GM19023 (cell line): ENCODE data around the gene PYDC1.
"Not testable (repeated sequence)": the region's sequence is repeated elsewhere in the genome, so short reads cannot be mapped to it uniquely, and the experiment has no call there.

ENCODE experiments used
- ATAC-seq: cut with Tn5 transposase; IDR thresholded peaks from one replicate; pipeline ENCODE4 v1.9.1; 2021; ENCODE audit warnings: mild to moderate bottlenecking, moderate library complexity; ENCODE audit not compliant: unreplicated experiment

PYDC1 gene

GRCh38 chr16:31196324-31197088 is 20.4 kb downstream of the PYDC1 start:
- no peak for ATAC-seq

- ATAC-seq, result not testable (repeated sequence)
Measured at GRCh38 chr16:31195861-31196260, 21.1 kb downstream of the PYDC1 start.

GRCh38 chr16:31194898-31195297 is 22.0 kb downstream of the PYDC1 start:
- ATAC-seq, result no peak

GRCh38 chr16:31193874-31194273 is 23.1 kb downstream of the PYDC1 start:
- ATAC-seq, result no peak

- no peak for ATAC-seq
Measured at GRCh38 chr16:31192856-31193642, 23.9 kb downstream of the PYDC1 start.

GRCh38 chr16:31191697-31192428 is 25.1 kb downstream of the PYDC1 start:
- ATAC-seq, result no peak

GRCh38 chr16:31190818-31191444 is 26.0 kb downstream of the PYDC1 start:
- no peak for ATAC-seq

GRCh38 chr16:31190061-31190460 is 26.9 kb downstream of the PYDC1 start:
- ATAC-seq, result no peak

GRCh38 chr16:31189412-31189778 is 27.5 kb downstream of the PYDC1 start:
- no peak for ATAC-seq

GRCh38 chr16:31188450-31189411 is 28.2 kb downstream of the PYDC1 start:
- ATAC-seq, result no peak

- ATAC-seq, result no peak
Measured at GRCh38 chr16:31187808-31188189, 29.1 kb downstream of the PYDC1 start.

- ATAC-seq, result no peak
Measured at GRCh38 chr16:31186930-31187807, 29.8 kb downstream of the PYDC1 start.

- ATAC-seq, result no peak
Measured at GRCh38 chr16:31186176-31186575, 30.8 kb downstream of the PYDC1 start.

GRCh38 chr16:31185339-31185738 is 31.6 kb downstream of the PYDC1 start:
- no peak for ATAC-seq

GRCh38 chr16:31184888-31185287 is 32.0 kb downstream of the PYDC1 start:
- ATAC-seq, result no peak

- no peak for ATAC-seq
Measured at GRCh38 chr16:31183432-31184428, 33.2 kb downstream of the PYDC1 start.

GRCh38 chr16:31182391-31182790 is 34.5 kb downstream of the PYDC1 start:
- no peak for ATAC-seq
